Glomerular visceral epithelial cell (primary cell): Measurements from ENCODE around the gene CELF2.
A peak's percentile ranks its signal among the peaks of the same experiment; 100 is the strongest.
"Not testable (repeated sequence)": the region's sequence is repeated elsewhere in the genome, so short reads cannot be mapped to it uniquely, and the experiment has no call there.

ENCODE experiments used
- DNase-seq: peaks from one replicate; pipeline ENCODE4 v3.0.0-alpha.2; 2016; ENCODE audit errors: extremely low spot score

CELF2 gene

GRCh38 chr10:11017570-11018431 is at the start of gene CELF2:
Gene CELF2 (plus strand): TSS chr10:11017872. CDS start chr10:11018090, 218 bp downstream.
- peak; percentile 17 for DNase-seq

- DNase-seq: no peak
Observed at GRCh38 chr10:10968257-10968588, 49.4 kb upstream of the CELF2 start.

- no peak for DNase-seq
Observed at GRCh38 chr10:10973310-10973709, 44.4 kb upstream of the CELF2 start.

GRCh38 chr10:10975647-10976046 is 42.0 kb upstream of the CELF2 start:
- no peak for DNase-seq

- no peak for DNase-seq
Observed at GRCh38 chr10:10976652-10977051, 41.0 kb upstream of the CELF2 start.

GRCh38 chr10:10977226-10977956 is 40.3 kb upstream of the CELF2 start:
- no peak for DNase-seq

- DNase-seq: no peak
Observed at GRCh38 chr10:10977978-10978377, 39.7 kb upstream of the CELF2 start.

GRCh38 chr10:10985361-10985760 is 32.3 kb upstream of the CELF2 start:
- no peak for DNase-seq

- no peak for DNase-seq
Observed at GRCh38 chr10:10986606-10987005, 31.1 kb upstream of the CELF2 start.

GRCh38 chr10:10987111-10987510 is 30.6 kb upstream of the CELF2 start:
- DNase-seq: no peak

- no peak for DNase-seq
Observed at GRCh38 chr10:10989669-10990068, 28.0 kb upstream of the CELF2 start.

GRCh38 chr10:10991144-10991543 is 26.5 kb upstream of the CELF2 start:
- no peak for DNase-seq

GRCh38 chr10:10992072-10992471 is 25.6 kb upstream of the CELF2 start:
- DNase-seq: no peak

- no peak for DNase-seq
Observed at GRCh38 chr10:10992961-10993714, 24.5 kb upstream of the CELF2 start.

GRCh38 chr10:10993785-10994184 is 23.9 kb upstream of the CELF2 start:
- no peak for DNase-seq

- no peak for DNase-seq
Observed at GRCh38 chr10:10994360-10994759, 23.3 kb upstream of the CELF2 start.

- no peak for DNase-seq
Observed at GRCh38 chr10:10995120-10995519, 22.6 kb upstream of the CELF2 start.

GRCh38 chr10:10996966-10997620 is 20.6 kb upstream of the CELF2 start:
- DNase-seq: no peak

- DNase-seq: not testable (repeated sequence)
Observed at GRCh38 chr10:10999501-10999900, 18.2 kb upstream of the CELF2 start.

GRCh38 chr10:11002485-11002884 is 15.2 kb upstream of the CELF2 start:
- DNase-seq: no peak

GRCh38 chr10:11002916-11003315 is 14.8 kb upstream of the CELF2 start:
- DNase-seq: no peak

GRCh38 chr10:11003679-11004078 is 14.0 kb upstream of the CELF2 start:
- DNase-seq: no peak
